Stimulated activated CD8-positive, alpha-beta memory T cell treated with anti-CD3 and anti-CD28 coated beads, Interleukin-4, amount 100 ng/mL, for 24 hours (primary cell): Measurements from ENCODE around the gene HNF4A.
"Not testable (repeated sequence)": the region's sequence is repeated elsewhere in the genome, so short reads cannot be mapped to it uniquely, and the experiment has no call there.

Experiments used
- DNase-seq: peaks from one replicate; pipeline ENCODE4 v3.0.0-alpha.2; 2020; ENCODE audit warnings: low read depth

HNF4A gene

DNA sequence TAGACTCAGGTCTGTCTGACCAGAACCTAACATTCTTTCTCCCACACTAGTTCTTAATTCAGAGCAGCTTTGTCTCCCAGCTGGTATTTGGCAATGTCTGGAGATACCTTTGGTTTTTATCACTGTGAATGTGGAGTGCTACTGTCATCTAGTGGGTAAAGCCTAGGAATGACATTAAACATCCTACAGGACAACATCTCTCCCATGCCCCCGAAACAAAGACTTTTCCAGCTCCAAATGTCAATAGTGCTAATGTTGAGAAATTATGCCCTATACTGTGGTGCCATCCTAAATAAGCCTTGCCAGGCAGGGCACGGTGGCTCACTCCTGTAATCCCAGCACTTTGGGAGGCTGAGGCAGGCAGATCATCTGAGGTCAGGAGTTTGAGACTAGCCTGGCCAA lies 116.0 kb downstream of the HNF4A start:
- DNase-seq = no peak

GRCh38 chr20:44472283-44472682 lies 116.8 kb downstream of the HNF4A start:
- DNase-seq = not testable (repeated sequence)

DNA sequence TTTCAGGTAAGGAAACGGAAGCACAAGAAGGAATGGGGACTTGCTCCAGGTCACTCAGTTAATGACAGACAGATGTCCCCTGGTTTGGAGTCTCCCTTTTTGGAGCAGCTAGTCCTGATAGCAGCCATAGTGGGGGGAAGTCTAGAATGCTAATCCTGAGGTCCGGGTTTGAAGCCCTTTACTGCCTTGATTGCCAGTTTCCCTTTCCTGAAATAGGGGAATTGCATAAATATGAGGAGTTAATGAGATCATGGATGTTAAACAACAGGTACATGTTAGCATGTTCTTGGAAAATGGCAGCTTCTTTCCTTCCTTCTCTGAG lies 119.8 kb downstream of the HNF4A start:
- no peak for DNase-seq

DNA sequence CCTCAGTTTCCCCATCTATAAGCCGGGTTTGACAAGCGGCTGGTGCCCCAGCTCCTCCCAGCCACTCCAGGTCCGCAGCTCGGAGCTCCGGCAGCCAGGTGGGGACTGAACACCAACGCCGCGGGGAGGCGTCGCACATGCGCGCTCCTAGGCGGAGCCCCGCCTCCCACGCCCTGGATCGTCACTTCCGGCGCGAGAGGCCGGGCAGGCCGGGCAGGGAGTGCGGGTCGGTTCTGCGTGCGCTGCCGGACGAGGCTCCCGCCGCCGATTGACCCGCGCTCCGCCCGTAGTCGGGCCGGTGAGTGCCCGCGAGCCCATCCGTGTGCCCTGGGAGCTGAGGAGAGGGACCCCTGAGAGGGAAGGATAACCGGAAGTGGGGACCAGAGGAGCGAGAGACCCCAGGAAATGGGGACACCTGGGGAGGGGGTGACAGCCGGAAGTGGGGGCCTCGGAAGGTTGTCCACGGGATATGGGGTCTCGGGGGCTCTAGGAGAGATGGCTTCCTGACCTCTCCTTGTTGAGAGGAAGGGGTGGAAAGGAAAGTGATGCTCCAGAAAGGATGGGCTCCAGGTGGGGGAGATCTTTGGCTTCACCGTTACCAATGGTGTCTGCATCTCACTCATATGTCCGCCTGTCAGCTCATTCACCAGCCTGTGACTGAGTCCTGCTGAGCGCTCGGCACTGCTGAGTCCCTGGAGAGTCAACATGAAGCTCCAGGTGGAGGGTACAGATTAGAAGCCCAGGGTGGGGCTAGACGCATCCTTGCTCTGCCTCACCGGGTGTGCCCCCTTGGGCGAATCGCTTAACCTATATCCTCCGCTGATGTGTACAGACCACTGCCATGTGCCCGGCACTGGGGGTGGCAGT lies 120.4 kb downstream of the HNF4A start, which contains the start of gene TTPAL:
Gene TTPAL, plus strand, starts transcription at position 181 of the 867 bp plus-strand sequence. CDS start 4,126 bp downstream, outside the sequence.
- peak; percentile 86 for DNase-seq

- DNase-seq = no peak
These were observed 121.7 kb downstream of the HNF4A start for GRCh38 chr20:44477151-44477550.

- no peak for DNase-seq
These were observed 122.7 kb downstream of the HNF4A start for GRCh38 chr20:44478206-44478605.

DNA sequence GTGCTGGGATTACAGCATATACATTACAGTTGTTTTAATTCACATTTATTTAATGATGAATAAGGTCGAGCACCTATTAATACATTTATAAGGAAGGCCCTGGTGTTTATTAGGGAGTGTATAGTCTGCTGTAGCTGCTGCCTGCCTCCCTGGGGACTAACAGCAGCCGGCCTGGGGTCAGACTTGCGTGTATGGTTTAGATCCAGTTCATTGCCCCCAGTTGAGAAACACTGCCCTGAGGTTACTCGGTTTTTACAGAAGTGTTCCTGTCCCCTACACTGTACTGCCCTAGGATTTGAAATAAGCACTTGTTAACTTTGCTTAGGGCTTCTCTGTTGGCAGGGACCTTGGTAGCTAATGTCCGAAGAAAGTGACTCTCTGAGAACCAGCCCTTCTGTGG lies 124.1 kb downstream of the HNF4A start:
- no peak for DNase-seq

- DNase-seq = no peak
These were observed 124.6 kb downstream of the HNF4A start for GRCh38 chr20:44480097-44480496.

DNA sequence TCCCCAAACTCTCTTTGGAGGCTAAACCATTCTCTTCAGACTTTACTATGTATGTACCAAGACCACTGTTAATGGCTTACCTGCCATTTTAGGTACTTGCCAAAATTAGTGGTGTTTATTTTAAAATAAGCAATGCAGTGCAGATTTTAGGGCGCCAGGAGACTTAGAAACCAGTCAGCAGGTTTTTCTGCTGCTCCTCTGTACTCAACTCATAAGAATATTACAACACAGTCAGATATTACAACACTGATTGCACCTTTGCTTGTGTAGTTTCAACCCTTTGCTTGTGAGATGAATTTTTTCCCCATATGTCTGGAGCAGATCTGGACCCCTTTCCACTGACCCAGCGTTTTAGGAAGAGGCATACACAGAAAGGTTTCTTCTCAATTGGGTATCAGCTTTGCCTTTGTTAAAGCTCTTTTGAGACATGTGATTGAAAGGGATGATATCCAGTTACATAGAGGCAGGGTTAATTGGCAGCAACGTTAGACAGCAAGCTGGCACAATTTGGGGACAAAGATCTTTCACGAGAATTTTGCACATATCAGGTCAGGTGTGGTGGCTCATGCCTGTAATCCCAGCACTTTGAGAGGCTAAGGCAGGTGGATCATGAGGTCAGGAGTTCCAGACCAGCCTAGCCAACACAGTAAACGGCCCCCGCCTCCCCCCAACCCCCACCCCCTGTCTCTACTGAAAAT lies 126.4 kb downstream of the HNF4A start:
- no peak for DNase-seq

GRCh38 chr20:44483112-44483511 lies 127.6 kb downstream of the HNF4A start:
- no peak for DNase-seq
